Amniotic epithelial cell (primary cell): ENCODE data around the gene IL10RA.
"Not testable (repeated sequence)": the region's sequence is repeated elsewhere in the genome, so short reads cannot be mapped to it uniquely, and the experiment has no call there.

Experiments
- DNase-seq: peaks from one replicate; pipeline ENCODE4 v3.0.0-alpha.2; 2010; ENCODE audit warnings: low read depth

IL10RA gene

GRCh38 chr11:117962826-117963225 is 23.4 kb upstream of the IL10RA start:
- DNase-seq, result no peak

- DNase-seq, result no peak
These were observed 19.3 kb upstream of the IL10RA start for GRCh38 chr11:117966908-117967307.

- DNase-seq, result no peak
These were observed 16.8 kb upstream of the IL10RA start for GRCh38 chr11:117969160-117969991.

DNA sequence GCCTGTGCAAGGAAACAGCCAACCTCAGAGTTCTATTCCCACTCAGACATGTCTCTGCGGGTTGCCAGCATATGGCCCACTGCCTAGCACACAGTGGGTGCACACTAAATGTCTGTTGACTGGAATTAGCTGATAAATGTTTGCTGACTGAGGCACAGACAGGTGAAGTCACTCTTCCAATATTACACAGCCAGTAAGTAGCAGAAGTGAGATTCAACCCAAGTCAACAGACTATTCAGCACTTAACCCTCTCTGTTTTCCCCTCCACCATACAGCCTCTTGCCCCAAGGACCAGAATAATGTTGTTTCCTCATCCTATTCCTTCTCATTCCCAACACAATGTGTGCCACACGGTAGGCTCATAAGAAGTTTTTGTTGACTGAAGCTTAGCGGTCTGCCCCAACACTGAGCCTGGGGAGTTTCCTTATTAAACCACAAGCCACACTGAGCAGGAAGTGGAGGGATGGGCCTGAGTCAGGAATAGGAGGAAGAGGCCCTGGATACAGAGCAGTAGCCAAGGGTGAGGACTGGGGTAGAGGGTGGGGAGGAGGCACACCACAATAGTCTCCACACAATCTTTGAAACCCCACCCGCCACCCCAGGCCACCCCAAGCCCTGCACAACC is 15.7 kb upstream of the IL10RA start:
- no peak for DNase-seq

GRCh38 chr11:117972044-117972443 is 14.2 kb upstream of the IL10RA start:
- no peak for DNase-seq

GRCh38 chr11:117972629-117973502 is 13.3 kb upstream of the IL10RA start:
- no peak for DNase-seq

DNA sequence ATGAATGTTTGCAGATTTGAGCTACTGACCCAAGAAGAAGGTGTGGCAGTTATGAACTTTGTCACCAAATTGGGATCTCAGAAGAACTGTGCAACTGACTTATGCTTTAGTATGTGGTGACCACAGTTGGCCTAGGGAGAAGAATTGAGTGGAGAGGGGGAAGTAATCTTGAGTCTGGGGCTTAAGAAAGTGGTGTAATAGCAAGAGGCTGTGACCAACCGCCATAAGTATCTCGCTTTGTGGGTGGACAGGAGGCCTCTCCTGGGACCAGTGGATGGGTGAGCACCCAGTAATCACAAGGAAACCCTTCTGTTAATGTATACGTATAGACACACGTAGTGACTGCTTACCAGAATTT is 12.7 kb upstream of the IL10RA start:
- no peak for DNase-seq

GRCh38 chr11:117976445-117976844 is 9.7 kb upstream of the IL10RA start:
- DNase-seq, result no peak

- DNase-seq, result no peak
These were observed 9.2 kb upstream of the IL10RA start for GRCh38 chr11:117977029-117977428.

DNA sequence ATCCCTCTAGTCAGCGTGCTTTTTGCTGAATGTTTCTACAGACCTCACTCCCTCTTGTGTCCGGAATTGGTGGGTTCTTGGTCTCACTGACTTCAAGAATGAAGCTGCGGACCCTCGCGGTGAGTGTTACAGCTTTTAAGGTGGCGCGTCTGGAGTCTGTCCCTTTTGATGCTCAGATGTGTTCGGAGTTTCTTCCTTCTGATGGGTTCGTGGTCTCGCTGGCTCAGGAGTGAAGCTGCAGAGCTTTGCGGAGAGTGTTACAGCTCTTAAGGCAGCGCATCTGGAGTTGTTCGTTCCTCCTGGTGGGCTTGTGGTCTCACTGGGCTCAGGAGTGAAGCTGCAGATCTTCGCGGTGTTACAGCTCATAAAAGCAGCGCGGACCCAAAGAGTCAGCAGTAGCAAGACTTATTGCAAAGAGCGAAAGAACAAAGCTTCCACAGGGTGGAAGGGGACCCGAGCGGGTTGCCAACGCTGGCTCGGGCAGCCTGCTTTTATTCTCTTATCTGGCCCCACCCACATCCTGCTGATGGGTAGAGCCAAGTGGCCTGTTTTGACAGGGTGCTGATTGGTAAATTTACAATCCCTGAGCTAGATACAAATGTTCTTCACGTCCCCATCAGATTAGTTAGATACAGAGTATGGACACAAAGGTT is 8.5 kb upstream of the IL10RA start:
- DNase-seq, result not testable (repeated sequence)

- not testable (repeated sequence) for DNase-seq
These were observed 7.8 kb upstream of the IL10RA start for GRCh38 chr11:117978291-117978910.

- DNase-seq, result no peak
These were observed 7.2 kb upstream of the IL10RA start for GRCh38 chr11:117978991-117979390.

DNA sequence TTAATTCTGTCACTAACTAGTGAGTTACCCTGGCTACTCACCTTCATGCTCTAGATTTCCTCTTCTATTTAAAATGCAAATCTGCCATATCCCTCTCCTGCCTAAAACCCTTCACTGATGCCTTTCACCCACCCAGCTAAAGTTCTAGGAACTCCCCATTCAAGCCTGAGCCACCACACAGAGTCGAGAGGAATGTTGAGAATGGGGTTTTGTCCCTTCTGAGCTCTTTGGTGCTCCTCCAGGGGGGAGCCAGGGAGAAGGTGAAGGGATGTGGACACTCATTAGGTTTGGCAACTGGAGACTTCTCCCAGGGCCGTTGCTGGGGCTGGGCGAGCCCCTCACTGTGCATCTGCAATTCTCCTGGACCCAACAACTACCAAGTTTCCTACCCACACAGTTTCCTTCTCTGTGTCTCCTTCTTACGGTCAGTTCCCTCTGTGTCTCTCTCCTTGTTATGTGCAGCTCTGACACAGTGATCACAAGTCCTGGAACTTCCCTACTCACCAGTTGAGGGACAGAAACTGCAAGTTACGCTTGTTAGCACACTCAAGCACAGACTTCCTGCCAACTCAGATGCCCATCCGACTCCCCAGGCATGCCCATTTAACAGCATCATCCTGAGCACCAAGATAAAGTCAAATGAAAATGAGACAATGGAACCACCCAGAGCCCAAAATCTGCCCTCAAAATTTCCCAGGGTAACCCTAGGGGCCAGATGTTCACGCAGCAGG is 6.5 kb upstream of the IL10RA start:
- DNase-seq, result no peak

DNA sequence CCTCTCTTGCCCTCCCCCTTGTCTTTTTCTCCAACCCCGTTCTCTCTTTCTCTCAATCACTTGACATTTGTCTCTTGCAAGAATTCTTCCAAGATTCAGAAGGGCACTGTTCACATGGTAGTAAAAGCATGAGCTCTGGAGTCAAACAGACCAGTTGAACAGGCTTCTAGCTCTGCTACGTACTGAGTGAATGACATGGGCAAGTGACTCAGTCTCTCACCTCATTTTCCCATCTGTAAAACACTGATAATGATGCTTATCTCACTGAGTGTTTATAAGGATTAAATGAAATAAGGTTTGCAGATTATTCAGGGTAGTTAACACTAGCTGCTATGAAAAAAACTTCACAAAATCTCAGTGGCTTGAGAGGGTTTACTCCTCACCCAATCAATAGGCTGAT is 5.9 kb upstream of the IL10RA start:
- no peak for DNase-seq

DNA sequence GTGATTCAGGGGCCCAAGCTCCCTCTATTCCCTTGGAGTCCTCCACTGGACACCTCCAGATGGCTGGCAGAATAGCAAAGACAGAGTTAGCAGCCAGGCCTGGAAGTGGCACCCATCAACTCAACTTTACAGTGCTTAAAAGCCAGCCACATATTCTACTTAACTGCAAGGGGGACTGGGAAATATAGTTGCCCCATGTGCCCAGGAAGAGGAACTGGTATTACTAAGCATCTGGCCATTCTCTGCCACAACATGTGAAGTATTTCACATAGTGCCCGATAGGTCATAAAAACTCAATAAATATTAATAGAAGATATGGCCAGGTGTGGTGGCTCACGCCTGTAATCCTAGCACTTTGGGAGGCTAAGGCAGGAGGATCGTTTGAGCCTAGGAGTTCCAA is 5.5 kb upstream of the IL10RA start:
- no peak for DNase-seq

DNA sequence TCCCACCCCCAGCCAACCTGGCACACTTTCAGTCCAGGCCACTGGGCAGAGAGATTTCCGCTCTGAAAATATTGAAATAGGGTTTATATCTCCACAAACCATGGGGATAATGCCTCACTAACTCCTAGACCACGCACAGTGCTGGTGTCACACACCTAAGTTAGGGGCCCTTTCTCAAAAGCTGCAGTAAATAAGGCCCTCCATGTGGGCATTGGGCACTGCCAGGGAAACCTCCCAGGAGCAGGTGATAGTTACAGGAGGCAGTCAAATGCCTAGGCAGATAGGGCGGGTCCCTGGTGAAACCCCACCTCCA is 3.1 kb upstream of the IL10RA start:
- no peak for DNase-seq

- DNase-seq, result peak; percentile 16
These were observed 1.7 kb upstream of the IL10RA start for GRCh38 chr11:117984476-117984875.

DNA sequence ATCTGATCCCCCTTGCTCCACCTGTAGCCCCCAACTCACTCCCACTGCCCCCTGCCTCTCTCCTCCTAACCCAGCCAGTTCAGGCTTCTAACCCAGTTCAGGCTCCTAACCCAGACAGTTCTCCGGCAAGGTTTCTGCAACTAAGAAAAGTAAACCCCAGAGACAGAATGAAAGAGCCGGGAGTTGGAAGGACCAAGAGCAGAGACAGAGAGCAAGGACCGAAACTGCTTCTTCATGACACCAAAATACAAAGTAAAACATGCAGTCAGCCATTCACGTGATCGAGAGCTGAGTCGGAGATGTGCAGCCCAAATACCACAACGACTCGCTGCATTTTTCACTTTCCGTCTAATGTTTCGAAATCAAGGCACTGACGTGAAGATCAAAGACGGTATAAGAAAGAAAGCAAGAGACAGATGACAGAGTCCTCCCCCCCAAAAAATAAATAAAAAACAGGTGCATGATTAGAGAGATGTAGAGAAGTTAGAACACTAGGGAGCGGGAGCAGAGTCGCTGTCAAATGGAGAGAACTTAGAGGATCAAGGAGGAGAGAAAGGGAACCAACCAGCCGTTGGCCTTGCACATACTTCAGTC is 884 bp downstream of the IL10RA start:
- peak; percentile 4 for DNase-seq

GRCh38 chr11:117989351-117990102 is 3.3 kb downstream of the IL10RA start:
- no peak for DNase-seq

GRCh38 chr11:117992136-117992535 is 5.9 kb downstream of the IL10RA start:
- DNase-seq, result no peak
